Activated naive CD4-positive, alpha-beta T cell treated with anti-CD3 and anti-CD28 coated beads for 36 hours (primary cell): ENCODE data around the gene SORCS3. TPM values are rescaled to one million over a fixed set of nuclear protein-coding genes. Genes with fewer than 3 reads are reported as not detected.

Source experiments
- CTCF ChIA-PET: fragments of 350-600 bp; sonication (Branson Sonifier 250); formaldehyde crosslinking; loops from one replicate; lab custom pipeline; 2021; ENCODE audit warnings: antibody characterized with exemption; lab: Charles Lee
- DNase-seq: peaks from one replicate; pipeline ENCODE4 v3.0.0-alpha.2; 2020
- H3K27ac Mint-ChIP-seq: one replicate; pipeline ENCODE4 v1.8.0; 2021; ENCODE audit warnings: mild to moderate bottlenecking, mixed read lengths
- H3K27me3 Mint-ChIP-seq: one replicate; pipeline ENCODE4 v1.8.0; 2021; ENCODE audit warnings: low read depth, mixed read lengths
- H3K36me3 Mint-ChIP-seq: one replicate; pipeline ENCODE4 v1.8.0; 2021; ENCODE audit warnings: low read depth, mixed read lengths
- H3K4me1 Mint-ChIP-seq: one replicate; pipeline ENCODE4 v1.8.0; 2021; ENCODE audit warnings: low read depth, mixed read lengths
- H3K4me3 Mint-ChIP-seq: one replicate; pipeline ENCODE4 v1.8.0; 2021; ENCODE audit warnings: mild to moderate bottlenecking, moderate library complexity, mixed read lengths
- H3K9me3 Mint-ChIP-seq: one replicate; pipeline ENCODE4 v1.8.0; 2021; ENCODE audit warnings: mixed read lengths
- intact Hi-C: fragments of 100-400 bp; cut with micrococcal nuclease; formaldehyde crosslinking; loops from one replicate; pipeline ENCODE4 v1.15.1; 2023
- total RNA-seq, 2 experiments: library from RNA; stranded (reverse); gene quantifications; one replicate each; pipeline ENCODE4 v1.2.3, GENCODE V29; 2021

SORCS3 gene
- total RNA-seq, 2 experiments from 2014 or later: not detected

DNA sequence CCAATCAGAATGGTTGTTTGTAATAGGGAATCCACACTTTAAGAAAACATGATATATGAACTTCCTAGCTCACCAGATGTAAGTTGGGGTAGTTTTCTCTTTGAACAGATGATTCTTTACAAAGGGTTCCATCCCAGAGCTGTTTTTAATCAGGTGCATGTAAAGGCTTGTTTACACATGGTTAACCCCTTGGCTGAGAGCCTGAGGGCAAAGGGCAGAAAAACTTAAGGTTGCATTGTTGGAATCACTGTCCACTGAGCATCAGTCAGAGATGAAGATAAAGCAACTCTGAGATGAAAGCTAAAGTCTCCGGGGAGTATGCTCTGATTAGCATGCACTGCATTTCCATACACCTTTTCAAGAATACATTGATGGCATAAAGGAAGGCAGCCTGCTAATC is 518.2 kb downstream of the SORCS3 start:
- no peak for DNase-seq
- Mint-ChIP-seq H3K9me3 (no peaks in the 10 kb centered on the region), H3K27me3 (no peaks in the 10 kb centered on the region), H3K36me3 (peaks cover 3% of the 10 kb centered on the region), H3K27ac (no peak overlapping the region), H3K4me1 (no peaks in the 10 kb centered on the region), H3K4me3 (no peak overlapping the region)
- intact Hi-C loops: no loop called here
- CTCF ChIA-PET: no interaction called here

GRCh38 chr10:105161149-105161548 is 520.1 kb downstream of the SORCS3 start:
- no peaks in the 10 kb centered on the region for H3K27me3 Mint-ChIP-seq
- intact Hi-C loops: no loop called here
- no peak overlapping the region for H3K4me3 Mint-ChIP-seq
- CTCF ChIA-PET: no interaction called here
- H3K27ac Mint-ChIP-seq: no peak overlapping the region
- H3K9me3 Mint-ChIP-seq: no peaks in the 10 kb centered on the region
- peaks cover 9% of the 10 kb centered on the region for H3K36me3 Mint-ChIP-seq
- no peaks in the 10 kb centered on the region for H3K4me1 Mint-ChIP-seq
- no peak for DNase-seq

DNA sequence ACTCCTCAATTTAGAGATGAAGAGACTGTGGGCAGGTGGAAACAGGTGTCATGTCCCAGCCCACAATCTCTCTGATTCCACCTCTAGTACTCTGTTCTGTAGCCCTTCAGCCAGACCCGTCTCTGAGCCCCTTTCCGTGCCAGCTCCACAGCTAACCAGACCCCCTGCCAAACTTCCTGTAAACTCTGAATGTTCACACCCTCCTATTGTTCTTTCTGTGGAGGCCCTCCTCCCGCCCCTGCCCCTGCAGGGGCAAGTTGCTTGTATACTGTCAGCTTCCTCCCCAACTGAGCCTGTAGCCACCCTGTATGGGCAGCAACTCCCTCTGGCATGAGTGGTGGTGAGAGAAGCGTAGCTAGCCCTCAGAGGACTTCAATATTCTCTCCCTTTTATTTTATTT is 520.7 kb downstream of the SORCS3 start:
- H3K4me3 Mint-ChIP-seq: no peak overlapping the region
- H3K27ac Mint-ChIP-seq: no peak overlapping the region
- CTCF ChIA-PET: no interaction called here
- no peaks in the 10 kb centered on the region for H3K4me1 Mint-ChIP-seq
- DNase-seq: no peak
- no peaks in the 10 kb centered on the region for H3K27me3 Mint-ChIP-seq
- no peaks in the 10 kb centered on the region for H3K9me3 Mint-ChIP-seq
- peaks cover 11% of the 10 kb centered on the region for H3K36me3 Mint-ChIP-seq
- intact Hi-C loops: no loop called here

DNA sequence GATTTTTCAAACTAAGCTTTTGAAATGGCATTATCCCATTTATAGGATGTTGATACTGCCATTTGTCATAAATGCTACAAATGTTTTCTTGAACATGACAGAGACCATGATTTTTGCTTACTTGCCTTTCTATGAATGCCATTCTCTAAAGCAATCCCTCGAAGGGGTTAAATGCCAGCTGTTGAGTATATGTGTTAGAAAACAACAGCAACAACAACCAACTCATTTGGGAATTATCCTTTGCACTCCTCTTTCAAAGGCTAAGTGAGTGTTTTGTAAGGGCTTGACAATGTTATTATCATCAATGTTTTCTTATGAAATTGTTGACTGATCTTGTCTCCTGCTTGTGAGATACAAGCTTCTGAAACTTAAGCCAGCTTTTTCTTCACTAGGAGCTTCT is 529.4 kb downstream of the SORCS3 start:
- no peak overlapping the region for H3K4me3 Mint-ChIP-seq
- CTCF ChIA-PET: no interaction called here
- peaks cover 3% of the 10 kb centered on the region for H3K36me3 Mint-ChIP-seq
- no peaks in the 10 kb centered on the region for H3K4me1 Mint-ChIP-seq
- no peak overlapping the region for H3K27ac Mint-ChIP-seq
- no peaks in the 10 kb centered on the region for H3K27me3 Mint-ChIP-seq
- intact Hi-C loops: no loop called here
- no peaks in the 10 kb centered on the region for H3K9me3 Mint-ChIP-seq
- no peak for DNase-seq

DNA sequence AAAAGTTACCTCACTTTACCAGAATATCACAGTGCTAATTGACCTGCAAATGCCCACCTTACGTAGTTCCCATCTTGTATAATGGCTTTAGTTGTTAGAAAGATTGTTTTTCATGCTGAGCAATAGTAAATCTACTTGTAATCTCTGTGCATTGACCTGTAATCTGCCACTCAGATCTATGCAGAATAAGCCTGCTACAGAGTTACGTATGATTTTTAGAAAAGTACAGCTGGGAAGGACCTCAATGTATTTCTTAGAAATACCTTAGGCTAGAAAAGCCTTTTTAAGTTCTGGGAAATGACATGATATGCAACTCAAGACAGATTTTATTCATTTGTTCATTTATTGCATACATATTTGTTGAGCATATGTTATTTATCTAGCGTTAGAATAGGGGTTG is 530.9 kb downstream of the SORCS3 start:
- no peak overlapping the region for H3K27ac Mint-ChIP-seq
- peaks cover 1% of the 10 kb centered on the region for H3K36me3 Mint-ChIP-seq
- no peaks in the 10 kb centered on the region for H3K9me3 Mint-ChIP-seq
- CTCF ChIA-PET: no interaction called here
- intact Hi-C loops: no loop called here
- no peaks in the 10 kb centered on the region for H3K4me1 Mint-ChIP-seq
- H3K4me3 Mint-ChIP-seq: no peak overlapping the region
- DNase-seq: no peak
- H3K27me3 Mint-ChIP-seq: no peaks in the 10 kb centered on the region

- Mint-ChIP-seq H3K9me3 (no peaks in the 10 kb centered on the region), H3K4me1 (no peaks in the 10 kb centered on the region), H3K27me3 (no peaks in the 10 kb centered on the region), H3K27ac (no peak overlapping the region), H3K36me3 (peaks cover 6% of the 10 kb centered on the region), H3K4me3 (no peak overlapping the region)
- intact Hi-C loops: no loop called here
- CTCF ChIA-PET: no interaction called here
- no peak for DNase-seq
These were observed 540.5 kb downstream of the SORCS3 start for GRCh38 chr10:105181626-105182025.

- H3K4me1 Mint-ChIP-seq: no peaks in the 10 kb centered on the region
These were observed 542.4 kb downstream of the SORCS3 start for GRCh38 chr10:105183536-105183935.

DNA sequence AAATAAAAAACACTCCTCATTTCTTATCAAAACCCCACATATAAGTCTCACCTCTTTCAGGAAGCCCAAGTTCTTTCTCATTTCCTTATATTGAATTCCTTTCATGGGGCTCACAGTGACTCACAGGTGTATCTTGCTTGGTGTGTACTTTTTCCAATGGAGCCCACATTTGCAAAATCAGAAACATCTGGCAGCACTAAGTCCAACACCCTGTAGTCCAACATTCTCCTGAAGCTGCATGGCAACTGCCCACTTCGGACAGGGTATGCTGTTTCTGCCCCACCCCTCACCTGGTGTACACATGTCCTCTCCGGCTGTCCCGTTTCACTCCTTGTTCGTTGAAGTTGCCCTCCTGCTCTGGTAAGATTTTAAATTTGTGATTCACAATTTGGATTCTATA is 544.1 kb downstream of the SORCS3 start:
- intact Hi-C loops: no loop called here
- Mint-ChIP-seq H3K27ac (no peak overlapping the region), H3K27me3 (no peaks in the 10 kb centered on the region), H3K4me1 (peaks cover 2% of the 10 kb centered on the region), H3K36me3 (peaks cover 5% of the 10 kb centered on the region), H3K4me3 (no peak overlapping the region), H3K9me3 (no peaks in the 10 kb centered on the region)
- no peak for DNase-seq
- CTCF ChIA-PET: no interaction called here

More at GRCh38 chr10:105183536-105183935, 542.4 kb downstream of the SORCS3 start:
- Mint-ChIP-seq H3K4me3 (no peak overlapping the region), H3K27me3 (no peaks in the 10 kb centered on the region), H3K9me3 (no peaks in the 10 kb centered on the region), H3K36me3 (peaks cover 7% of the 10 kb centered on the region), H3K27ac (no peak overlapping the region)
- CTCF ChIA-PET: no interaction called here
- intact Hi-C loops: no loop called here
- DNase-seq: no peak

- intact Hi-C loops: no loop called here
- no peak overlapping the region for H3K4me3 Mint-ChIP-seq
These were observed 546.2 kb downstream of the SORCS3 start for GRCh38 chr10:105187243-105187642.

GRCh38 chr10:105188737-105189462 is 547.8 kb downstream of the SORCS3 start:
- no peak for DNase-seq
- peaks cover 2% of the 10 kb centered on the region for H3K4me1 Mint-ChIP-seq
- no peaks in the 10 kb centered on the region for H3K27me3 Mint-ChIP-seq
- no peak overlapping the region for H3K4me3 Mint-ChIP-seq
- intact Hi-C loops: no loop called here
- H3K9me3 Mint-ChIP-seq: no peaks in the 10 kb centered on the region
- H3K36me3 Mint-ChIP-seq: peaks cover 5% of the 10 kb centered on the region
- CTCF ChIA-PET: no interaction called here
- H3K27ac Mint-ChIP-seq: no peak overlapping the region

More at GRCh38 chr10:105187243-105187642, 546.2 kb downstream of the SORCS3 start:
- H3K27me3 Mint-ChIP-seq: no peaks in the 10 kb centered on the region
- no peaks in the 10 kb centered on the region for H3K9me3 Mint-ChIP-seq
- DNase-seq: no peak
- no peak overlapping the region for H3K27ac Mint-ChIP-seq
- peaks cover 2% of the 10 kb centered on the region for H3K4me1 Mint-ChIP-seq
- CTCF ChIA-PET: no interaction called here
- peaks cover 5% of the 10 kb centered on the region for H3K36me3 Mint-ChIP-seq

DNA sequence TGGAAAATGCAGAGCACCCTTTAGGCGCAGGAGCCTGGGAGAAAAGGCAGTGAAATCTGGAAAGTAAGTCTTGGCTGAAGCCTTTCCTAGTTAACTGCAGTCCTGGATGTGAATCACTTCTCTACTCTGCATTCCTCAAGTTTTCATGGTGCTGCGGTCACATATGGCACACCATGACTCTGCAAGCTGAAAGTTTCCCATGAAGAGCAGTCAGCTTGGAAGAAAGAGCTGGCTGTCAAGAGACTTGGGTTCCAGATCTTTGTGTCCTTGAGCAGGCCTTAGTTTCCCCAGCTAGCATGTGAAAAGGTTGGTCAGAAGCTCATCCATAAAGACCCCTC is 548.3 kb downstream of the SORCS3 start:
- CTCF ChIA-PET: no interaction called here
- Mint-ChIP-seq H3K27ac (no peak overlapping the region), H3K4me3 (no peak overlapping the region), H3K36me3 (peaks cover 4% of the 10 kb centered on the region), H3K9me3 (no peaks in the 10 kb centered on the region), H3K27me3 (no peaks in the 10 kb centered on the region), H3K4me1 (peaks cover 2% of the 10 kb centered on the region)
- no peak for DNase-seq
- intact Hi-C loops: no loop called here

- CTCF ChIA-PET: no interaction called here
- intact Hi-C loops: no loop called here
- no peak overlapping the region for H3K27ac Mint-ChIP-seq
- H3K27me3 Mint-ChIP-seq: no peaks in the 10 kb centered on the region
- no peak overlapping the region for H3K4me3 Mint-ChIP-seq
- no peak for DNase-seq
- H3K36me3 Mint-ChIP-seq: no peaks in the 10 kb centered on the region
- no peaks in the 10 kb centered on the region for H3K9me3 Mint-ChIP-seq
- peaks cover 2% of the 10 kb centered on the region for H3K4me1 Mint-ChIP-seq
These were observed 551.1 kb downstream of the SORCS3 start for GRCh38 chr10:105192146-105192545.

GRCh38 chr10:105192861-105193260 is 551.8 kb downstream of the SORCS3 start:
- intact Hi-C loops: no loop called here
- H3K36me3 Mint-ChIP-seq: no peaks in the 10 kb centered on the region
- no peak for DNase-seq
- H3K4me1 Mint-ChIP-seq: peaks cover 2% of the 10 kb centered on the region
- CTCF ChIA-PET: no interaction called here
- H3K27me3 Mint-ChIP-seq: no peaks in the 10 kb centered on the region
- no peak overlapping the region for H3K4me3 Mint-ChIP-seq
- no peak overlapping the region for H3K27ac Mint-ChIP-seq
- no peaks in the 10 kb centered on the region for H3K9me3 Mint-ChIP-seq
